Astrocyte of the cerebellum (primary cell): ENCODE measurements around the gene PTK6.

ENCODE experiments used
- DNase-seq: peaks from one replicate; pipeline ENCODE4 v3.0.0-alpha.2; 2011; ENCODE audit warnings: low read depth
- H3K4me3 ChIP-seq: 2 replicates; pipeline ENCODE4 v1.5.1; 2011; ENCODE audit warnings: mild to moderate bottlenecking, low read depth, low read length, moderate library complexity
- CTCF ChIP-seq: IDR thresholded peaks from 2 replicates; pipeline ENCODE4 v1.5.1; 2012; ENCODE audit warnings: low read length, low read depth, moderate library complexity, mild to moderate bottlenecking; ENCODE audit errors: missing control alignments
- in situ Hi-C: cut with HindIII; loops from 2 replicates; pipeline ENCODE4 v1.10.0; 2017; ENCODE audit warnings: low sequenced_read_pairs

Gene PTK6

GRCh38 chr20:63568986-63569949 is 32.1 kb upstream of the PTK6 start:
- no peak for DNase-seq

GRCh38 chr20:63568170-63568981 is 31.2 kb upstream of the PTK6 start:
- no peak for DNase-seq
- no peak for TF ChIP-seq CTCF
- in situ Hi-C loops = no loop called here
- no peak overlapping the region for H3K4me3 ChIP-seq

More at GRCh38 chr20:63568986-63569949, 32.1 kb upstream of the PTK6 start:
- in situ Hi-C loops = no loop called here
- no peak overlapping the region for H3K4me3 ChIP-seq
- no peak for TF ChIP-seq CTCF

GRCh38 chr20:63567386-63568169 is 30.4 kb upstream of the PTK6 start:
- H3K4me3 ChIP-seq = no peak overlapping the region
- no peak for DNase-seq
- in situ Hi-C loops = no loop called here
- TF ChIP-seq CTCF = no peak

GRCh38 chr20:63567136-63567385 is 29.9 kb upstream of the PTK6 start:
- TF ChIP-seq CTCF = no peak

GRCh38 chr20:63566395-63567135 is 29.4 kb upstream of the PTK6 start:
- TF ChIP-seq CTCF = no peak
- no peak overlapping the region for H3K4me3 ChIP-seq
- no peak for DNase-seq
- in situ Hi-C loops = no loop called here

More at GRCh38 chr20:63567136-63567385, 29.9 kb upstream of the PTK6 start:
- DNase-seq = no peak
- in situ Hi-C loops = no loop called here
- H3K4me3 ChIP-seq = no peak overlapping the region
